ENCODE results near the gene LMBRD1.

DNA sequence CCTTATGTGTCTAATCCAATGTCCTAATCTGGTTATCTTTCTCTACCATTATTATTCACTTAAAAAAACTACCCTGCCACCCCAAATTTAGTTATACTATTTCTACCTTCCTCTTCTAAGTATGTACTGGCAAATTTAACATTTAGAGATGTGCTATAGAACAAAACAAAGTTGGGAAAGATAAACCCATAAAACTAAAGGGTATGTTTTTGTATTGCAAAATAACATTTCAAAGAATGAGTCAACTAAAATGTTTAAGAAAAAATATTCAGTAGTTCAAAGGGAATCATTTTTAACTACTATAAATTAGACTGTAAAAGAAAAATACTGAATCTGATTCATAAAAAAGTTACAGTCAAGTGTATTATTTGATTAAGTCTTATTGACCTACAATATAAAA lies 103.0 kb downstream of the LMBRD1 start:
- TF ChIP-seq, protein P1, sequence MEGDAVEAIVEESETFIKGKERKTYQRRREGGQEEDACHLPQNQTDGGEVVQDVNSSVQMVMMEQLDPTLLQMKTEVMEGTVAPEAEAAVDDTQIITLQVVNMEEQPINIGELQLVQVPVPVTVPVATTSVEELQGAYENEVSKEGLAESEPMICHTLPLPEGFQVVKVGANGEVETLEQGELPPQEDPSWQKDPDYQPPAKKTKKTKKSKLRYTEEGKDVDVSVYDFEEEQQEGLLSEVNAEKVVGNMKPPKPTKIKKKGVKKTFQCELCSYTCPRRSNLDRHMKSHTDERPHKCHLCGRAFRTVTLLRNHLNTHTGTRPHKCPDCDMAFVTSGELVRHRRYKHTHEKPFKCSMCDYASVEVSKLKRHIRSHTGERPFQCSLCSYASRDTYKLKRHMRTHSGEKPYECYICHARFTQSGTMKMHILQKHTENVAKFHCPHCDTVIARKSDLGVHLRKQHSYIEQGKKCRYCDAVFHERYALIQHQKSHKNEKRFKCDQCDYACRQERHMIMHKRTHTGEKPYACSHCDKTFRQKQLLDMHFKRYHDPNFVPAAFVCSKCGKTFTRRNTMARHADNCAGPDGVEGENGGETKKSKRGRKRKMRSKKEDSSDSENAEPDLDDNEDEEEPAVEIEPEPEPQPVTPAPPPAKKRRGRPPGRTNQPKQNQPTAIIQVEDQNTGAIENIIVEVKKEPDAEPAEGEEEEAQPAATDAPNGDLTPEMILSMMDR (conservative IDR thresholded peaks at IDR 0.05; ENCODE audit: low read length): no peak
- TF ChIP-seq EZH2phosphoT487 (IDR thresholded peaks at IDR 0.05; ENCODE audit: borderline replicate concordance): no peak
